Stimulated activated CD4-positive, alpha-beta T cell treated with anti-CD3 and anti-CD28 coated beads, Interleukin-1b, Interleukin-23, amount 100 ng/mL, for 1 hour (primary cell): ENCODE results near the gene SRMS.

Experiments
- DNase-seq, 2 donors: peaks; one replicate each; pipeline ENCODE4 v3.0.0-alpha.2; 2020; ENCODE audit warnings: low read depth in 2 of 2

SRMS gene

GRCh38 chr20:63547725-63548480 lies at the start of gene SRMS:
SRMS (minus strand) TSS chr20:63547749; CDS start chr20:63547463, 286 bp downstream.
- no peak for DNase-seq

GRCh38 chr20:63596423-63596822 lies 48.9 kb upstream of the SRMS start:
- no peak for DNase-seq

GRCh38 chr20:63595416-63596127 lies 48.0 kb upstream of the SRMS start:
- DNase-seq, result no peak

- no peak for DNase-seq
Observed at GRCh38 chr20:63594043-63594561, 46.6 kb upstream of the SRMS start.

GRCh38 chr20:63592661-63593060 lies 45.1 kb upstream of the SRMS start:
- DNase-seq, result no peak

- DNase-seq, result no peak
Observed at GRCh38 chr20:63591786-63592355, 44.3 kb upstream of the SRMS start.

- no peak for DNase-seq
Observed at GRCh38 chr20:63591147-63591533, 43.6 kb upstream of the SRMS start.

GRCh38 chr20:63590218-63591146 lies 42.9 kb upstream of the SRMS start:
- no peak for DNase-seq

GRCh38 chr20:63589261-63590217 lies 42.0 kb upstream of the SRMS start:
- DNase-seq, result no peak

GRCh38 chr20:63588641-63589041 lies 41.1 kb upstream of the SRMS start:
- DNase-seq, result no peak

- no peak for DNase-seq
Observed at GRCh38 chr20:63587776-63588591, 40.4 kb upstream of the SRMS start.

GRCh38 chr20:63587256-63587655 lies 39.7 kb upstream of the SRMS start:
- no peak for DNase-seq

GRCh38 chr20:63586797-63587196 lies 39.2 kb upstream of the SRMS start:
- no peak for DNase-seq

- no peak for DNase-seq
Observed at GRCh38 chr20:63585616-63586565, 38.3 kb upstream of the SRMS start.

- no peak for DNase-seq
Observed at GRCh38 chr20:63582382-63583063, 35.0 kb upstream of the SRMS start.

GRCh38 chr20:63580796-63581461 lies 33.4 kb upstream of the SRMS start:
- peak; percentile 49 to 50 for DNase-seq

GRCh38 chr20:63579017-63579694 lies 31.6 kb upstream of the SRMS start:
- DNase-seq, result no peak
